SK-N-SH treated with all-trans-retinoic acid at 6 μM for 48 hours (cell line): ENCODE data around the gene APRT.

Source experiments
- ATAC-seq: fragments of 200-7000 bp; cut with Tn5 transposase; 3 replicates; pipeline ENCODE4 v1.9.1; 2020; ENCODE audit warnings: mild to moderate bottlenecking, moderate library complexity
- ARNTL ChIP-seq: fragments of 450-650 bp; formaldehyde crosslinking; IDR thresholded peaks from 2 replicates; pipeline ENCODE4 v1.5.0; 2020; ENCODE audit warnings: low read depth, mild to moderate bottlenecking, moderate library complexity, borderline replicate concordance
- BACH2 ChIP-seq: fragments of 250-450 bp; sonication (Bioruptor Pico); IDR thresholded peaks from 2 replicates; pipeline ENCODE4 v1.9.0; 2021; ENCODE audit warnings: mild to moderate bottlenecking, borderline replicate concordance
- ESRRG ChIP-seq: fragments of 250-450 bp; sonication (Bioruptor Pico); IDR thresholded peaks from 2 replicates; pipeline ENCODE4 v1.6.1; 2021; ENCODE audit warnings: mild to moderate bottlenecking
- GLIS3 ChIP-seq: fragments of 250-450 bp; sonication (Bioruptor Pico); IDR thresholded peaks from 2 replicates; pipeline ENCODE4 v1.5.0; 2020; ENCODE audit warnings: mild to moderate bottlenecking, moderate library complexity
- ISL1 ChIP-seq: fragments of 250-450 bp; sonication (Bioruptor Pico); IDR thresholded peaks from 2 replicates; pipeline ENCODE4 v2.1.2; 2022; ENCODE audit warnings: mild to moderate bottlenecking, moderate library complexity
- OSR1 ChIP-seq: fragments of 250-450 bp; sonication (Bioruptor Pico); IDR thresholded peaks from 2 replicates; pipeline ENCODE4 v1.8.0; 2022; ENCODE audit warnings: moderate library complexity, mild to moderate bottlenecking, inconsistent platforms
- POU6F1 ChIP-seq: fragments of 250-450 bp; sonication (Bioruptor Pico); IDR thresholded peaks from 2 replicates; pipeline ENCODE4 v1.8.0; 2021; ENCODE audit warnings: low read depth, mild to moderate bottlenecking, moderate library complexity, borderline replicate concordance
- PPARA ChIP-seq: fragments of 250-450 bp; sonication (Bioruptor Pico); IDR thresholded peaks from 2 replicates; pipeline ENCODE4 v1.5.0; 2020; ENCODE audit warnings: mild to moderate bottlenecking, borderline replicate concordance
- RARB ChIP-seq: fragments of 250-450 bp; sonication (Bioruptor Pico); IDR thresholded peaks from 2 replicates; pipeline ENCODE4 v1.8.0; 2021; ENCODE audit warnings: mild to moderate bottlenecking, moderate library complexity
- SNAI2 ChIP-seq: fragments of 250-450 bp; sonication (Bioruptor Pico); IDR thresholded peaks from 2 replicates; pipeline ENCODE4 v1.5.0; 2020; ENCODE audit warnings: mild to moderate bottlenecking, moderate library complexity
- TCF4 ChIP-seq: fragments of 250-450 bp; sonication (Bioruptor Pico); IDR thresholded peaks from 2 replicates; pipeline ENCODE4 v1.8.0; 2021; ENCODE audit warnings: mild to moderate bottlenecking, moderate library complexity, borderline replicate concordance
- TOX ChIP-seq: fragments of 250-450 bp; sonication (Bioruptor Pico); IDR thresholded peaks from 2 replicates; pipeline ENCODE4 v1.8.0; 2021; ENCODE audit warnings: mild to moderate bottlenecking, moderate library complexity, borderline replicate concordance
- TSHZ2 ChIP-seq: fragments of 250-450 bp; sonication (Bioruptor Pico); IDR thresholded peaks from 2 replicates; pipeline ENCODE4 v1.5.0; 2020; ENCODE audit warnings: mild to moderate bottlenecking, moderate library complexity
- ZC3H10 ChIP-seq: fragments of 250-450 bp; sonication (Bioruptor Pico); IDR thresholded peaks from 2 replicates; pipeline ENCODE4 v1.5.1; 2021; ENCODE audit warnings: mild to moderate bottlenecking, moderate library complexity
- ZFP3 ChIP-seq: fragments of 250-450 bp; sonication (Bioruptor Pico); IDR thresholded peaks from 2 replicates; pipeline ENCODE4 v1.5.0; 2020; ENCODE audit warnings: mild to moderate bottlenecking, moderate library complexity
- ZNF565 ChIP-seq: fragments of 450-650 bp; formaldehyde crosslinking; conservative IDR thresholded peaks from 2 replicates; pipeline ENCODE4 v1.5.0; 2020; ENCODE audit warnings: low read depth, mild to moderate bottlenecking, moderate library complexity
- ZNF70 ChIP-seq: fragments of 450-650 bp; formaldehyde crosslinking; IDR thresholded peaks from 2 replicates; pipeline ENCODE4 v1.5.0; 2020; ENCODE audit warnings: mild to moderate bottlenecking, moderate library complexity
- ZNF8 ChIP-seq: fragments of 450-650 bp; formaldehyde crosslinking; IDR thresholded peaks from 2 replicates; pipeline ENCODE4 v1.5.0; 2020; ENCODE audit warnings: mild to moderate bottlenecking, moderate library complexity
- TF ChIP-seq, protein P1 (sequence below): fragments of 250-450 bp; sonication (Bioruptor Pico); IDR thresholded peaks from 2 replicates; pipeline ENCODE4 v1.5.1; 2020; ENCODE audit warnings: low read depth, mild to moderate bottlenecking, moderate library complexity
- TF ChIP-seq, protein P2 (sequence below): fragments of 250-450 bp; sonication (Bioruptor Pico); IDR thresholded peaks from 2 replicates; pipeline ENCODE4 v1.5.1; 2021; ENCODE audit warnings: mild to moderate bottlenecking, moderate library complexity

APRT gene

GRCh38 chr16:88831838-88832237 lies 20.1 kb upstream of the APRT start (continued):
- TF ChIP-seq POU6F1 (CRISPR knock-in tag) (no peak), ZFP3 (CRISPR knock-in tag) (no peak), ZNF565 (CRISPR knock-in tag) (no peak), ZC3H10 (CRISPR knock-in tag) (no peak)

DNA sequence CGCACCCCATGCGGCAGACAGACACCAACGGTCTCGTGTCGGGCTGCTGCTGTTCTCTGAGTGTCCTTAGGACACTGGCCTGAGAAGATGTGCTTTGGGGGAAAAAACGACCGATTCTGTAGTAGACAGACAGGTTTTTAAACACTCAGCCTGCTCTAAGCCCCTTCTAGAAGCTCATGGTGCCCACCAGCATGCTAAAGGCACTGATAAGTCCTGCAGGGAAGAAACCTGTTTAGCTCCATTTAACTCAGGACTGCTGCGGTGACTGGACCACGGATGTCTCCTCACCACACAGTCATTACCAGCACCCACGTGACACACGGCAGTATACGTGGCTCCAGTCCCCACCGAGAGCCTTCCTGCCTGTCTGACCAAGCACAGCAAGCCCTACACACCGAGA lies 19.1 kb upstream of the APRT start:
- no peak for ATAC-seq
- TF ChIP-seq RARB (CRISPR knock-in tag) (no peak), ZNF70 (CRISPR knock-in tag) (no peak)

- no peak for TF ChIP-seq TCF4 (CRISPR knock-in tag)
- TF ChIP-seq SNAI2 (CRISPR knock-in tag) = no peak
- no peak for TF ChIP-seq TSHZ2
- no peak for TF ChIP-seq POU6F1 (CRISPR knock-in tag)
- no peak for TF ChIP-seq ARNTL (CRISPR knock-in tag)
- TF ChIP-seq BACH2 (CRISPR knock-in tag) = no peak
- no peak for TF ChIP-seq ZNF70 (CRISPR knock-in tag)
- no peak for TF ChIP-seq ESRRG (CRISPR knock-in tag)
- no peak for TF ChIP-seq ZNF565 (CRISPR knock-in tag)
- TF ChIP-seq GLIS3 = no peak
- no peak for TF ChIP-seq ISL1
- TF ChIP-seq PPARA = no peak
- TF ChIP-seq ZNF8 (CRISPR knock-in tag) = no peak
- TF ChIP-seq ZFP3 (CRISPR knock-in tag) = no peak
- no peak for TF ChIP-seq ZC3H10 (CRISPR knock-in tag)
- ATAC-seq = no peak
Measured at GRCh38 chr16:88830258-88830657, 18.5 kb upstream of the APRT start.

- TF ChIP-seq TOX (CRISPR knock-in tag) = no peak
- no peak for TF ChIP-seq SNAI2 (CRISPR knock-in tag)
- TF ChIP-seq ZC3H10 (CRISPR knock-in tag) = no peak
- no peak for TF ChIP-seq RARB (CRISPR knock-in tag)
- no peak for TF ChIP-seq ZNF8 (CRISPR knock-in tag)
- TF ChIP-seq, protein P1, sequence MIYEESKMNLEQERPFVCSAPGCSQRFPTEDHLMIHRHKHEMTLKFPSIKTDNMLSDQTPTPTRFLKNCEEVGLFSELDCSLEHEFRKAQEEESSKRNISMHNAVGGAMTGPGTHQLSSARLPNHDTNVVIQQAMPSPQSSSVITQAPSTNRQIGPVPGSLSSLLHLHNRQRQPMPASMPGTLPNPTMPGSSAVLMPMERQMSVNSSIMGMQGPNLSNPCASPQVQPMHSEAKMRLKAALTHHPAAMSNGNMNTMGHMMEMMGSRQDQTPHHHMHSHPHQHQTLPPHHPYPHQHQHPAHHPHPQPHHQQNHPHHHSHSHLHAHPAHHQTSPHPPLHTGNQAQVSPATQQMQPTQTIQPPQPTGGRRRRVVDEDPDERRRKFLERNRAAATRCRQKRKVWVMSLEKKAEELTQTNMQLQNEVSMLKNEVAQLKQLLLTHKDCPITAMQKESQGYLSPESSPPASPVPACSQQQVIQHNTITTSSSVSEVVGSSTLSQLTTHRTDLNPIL (CRISPR knock-in tag) = no peak
- TF ChIP-seq ZFP3 (CRISPR knock-in tag) = no peak
- no peak for TF ChIP-seq PPARA
- no peak for TF ChIP-seq TCF4 (CRISPR knock-in tag)
- TF ChIP-seq, protein P2, sequence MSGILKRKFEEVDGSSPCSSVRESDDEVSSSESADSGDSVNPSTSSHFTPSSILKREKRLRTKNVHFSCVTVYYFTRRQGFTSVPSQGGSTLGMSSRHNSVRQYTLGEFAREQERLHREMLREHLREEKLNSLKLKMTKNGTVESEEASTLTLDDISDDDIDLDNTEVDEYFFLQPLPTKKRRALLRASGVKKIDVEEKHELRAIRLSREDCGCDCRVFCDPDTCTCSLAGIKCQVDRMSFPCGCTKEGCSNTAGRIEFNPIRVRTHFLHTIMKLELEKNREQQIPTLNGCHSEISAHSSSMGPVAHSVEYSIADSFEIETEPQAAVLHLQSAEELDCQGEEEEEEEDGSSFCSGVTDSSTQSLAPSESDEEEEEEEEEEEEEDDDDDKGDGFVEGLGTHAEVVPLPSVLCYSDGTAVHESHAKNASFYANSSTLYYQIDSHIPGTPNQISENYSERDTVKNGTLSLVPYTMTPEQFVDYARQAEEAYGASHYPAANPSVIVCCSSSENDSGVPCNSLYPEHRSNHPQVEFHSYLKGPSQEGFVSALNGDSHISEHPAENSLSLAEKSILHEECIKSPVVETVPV (CRISPR knock-in tag) = no peak
- TF ChIP-seq OSR1 = no peak
- TF ChIP-seq ARNTL (CRISPR knock-in tag) = no peak
- TF ChIP-seq, all 23 proteins: peak for 0
- ATAC-seq = no peak
Measured at GRCh38 chr16:88828711-88829110, 17.0 kb upstream of the APRT start.
